ENCODE results near the gene EXOC4. TPM values are rescaled to one million over a fixed set of nuclear protein-coding genes. Genes with fewer than 3 reads are reported as not detected.

EXOC4 gene
- total RNA-seq, 4 donors from 2014 or later = 82.4 to 204 (median 128) TPM

DNA sequence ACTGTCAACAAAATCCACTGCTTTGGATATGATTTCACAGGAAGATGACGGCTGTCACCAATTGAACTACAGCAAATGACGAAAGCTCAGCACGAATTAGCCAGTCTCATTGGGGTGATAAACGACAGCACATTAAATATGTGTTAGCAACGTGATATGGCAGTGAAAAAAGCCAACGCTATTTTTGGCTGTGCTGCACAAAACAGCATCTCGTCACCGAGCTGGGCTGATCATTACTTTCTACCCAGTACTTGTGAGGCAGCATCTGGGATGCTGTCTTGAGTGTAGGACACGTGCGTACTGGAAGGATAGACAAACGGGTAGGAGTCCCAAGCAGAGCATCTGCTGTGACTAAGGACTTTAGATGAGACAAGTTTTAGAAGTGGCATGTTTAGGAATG is 138.3 kb downstream of the EXOC4 start:
- no peak overlapping the region for H3K27ac ChIP-seq
- no peak for DNase-seq
- H3K4me1 ChIP-seq = no peaks in the 10 kb centered on the region
- H3K9me3 ChIP-seq = no peaks in the 10 kb centered on the region
- H3K4me3 ChIP-seq = no peak overlapping the region
- 95 to 97% methylated on average over 10 to 11 of the region's 11 CpGs for WGBS, 2 donors (ENCODE audit: low coverage in 1 of 2)
- intact Hi-C loops (cut with DNase I; ENCODE audit: low total_unique reads) = no loop called here
- in situ Hi-C loops (cut with MboI; ENCODE audit: low pct_ligation_motif_present in 1 of 4, low pct_unique_long_range_greater_than_20kb in 1 of 4, low sequenced_read_pairs in 3 of 4) = no loop called here
- H3K36me3 ChIP-seq = no peaks in the 10 kb centered on the region
- no peaks in the 10 kb centered on the region for H3K27me3 ChIP-seq
- TF ChIP-seq, protein P1, sequence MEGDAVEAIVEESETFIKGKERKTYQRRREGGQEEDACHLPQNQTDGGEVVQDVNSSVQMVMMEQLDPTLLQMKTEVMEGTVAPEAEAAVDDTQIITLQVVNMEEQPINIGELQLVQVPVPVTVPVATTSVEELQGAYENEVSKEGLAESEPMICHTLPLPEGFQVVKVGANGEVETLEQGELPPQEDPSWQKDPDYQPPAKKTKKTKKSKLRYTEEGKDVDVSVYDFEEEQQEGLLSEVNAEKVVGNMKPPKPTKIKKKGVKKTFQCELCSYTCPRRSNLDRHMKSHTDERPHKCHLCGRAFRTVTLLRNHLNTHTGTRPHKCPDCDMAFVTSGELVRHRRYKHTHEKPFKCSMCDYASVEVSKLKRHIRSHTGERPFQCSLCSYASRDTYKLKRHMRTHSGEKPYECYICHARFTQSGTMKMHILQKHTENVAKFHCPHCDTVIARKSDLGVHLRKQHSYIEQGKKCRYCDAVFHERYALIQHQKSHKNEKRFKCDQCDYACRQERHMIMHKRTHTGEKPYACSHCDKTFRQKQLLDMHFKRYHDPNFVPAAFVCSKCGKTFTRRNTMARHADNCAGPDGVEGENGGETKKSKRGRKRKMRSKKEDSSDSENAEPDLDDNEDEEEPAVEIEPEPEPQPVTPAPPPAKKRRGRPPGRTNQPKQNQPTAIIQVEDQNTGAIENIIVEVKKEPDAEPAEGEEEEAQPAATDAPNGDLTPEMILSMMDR (IDR thresholded peaks at IDR 0.05) = no peak
- TF ChIP-seq EP300 (IDR thresholded peaks at IDR 0.05; ENCODE audit: low read depth) (no peak), POLR2AphosphoS5 (IDR thresholded peaks at IDR 0.05) (no peak), POLR2A (IDR thresholded peaks at IDR 0.05) (no peak)

DNA sequence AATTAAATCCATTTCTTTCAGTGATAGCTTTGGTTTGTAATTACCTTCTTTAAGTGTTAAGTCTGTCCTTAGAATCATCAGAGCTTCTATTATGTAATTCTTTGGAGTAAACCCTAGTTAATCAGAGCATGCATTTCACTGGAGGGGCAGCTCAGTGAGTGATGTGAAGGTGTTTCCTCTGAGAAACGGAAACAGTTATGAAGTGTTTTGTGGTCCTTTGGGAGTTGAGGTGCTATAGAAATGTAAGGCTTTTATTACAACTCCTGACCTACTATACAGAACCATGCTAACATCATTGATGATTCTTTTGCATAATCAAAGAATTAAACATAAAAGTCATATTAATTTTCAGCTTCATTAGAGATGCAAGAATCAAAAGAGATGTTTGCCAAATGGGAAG is 141.5 kb downstream of the EXOC4 start:
- no peaks in the 10 kb centered on the region for H3K4me1 ChIP-seq
- no peak for DNase-seq
- intact Hi-C loops (cut with DNase I; ENCODE audit: low total_unique reads) = no loop called here
- 63 to 79% methylated on average over 1 of the region's 1 CpG for WGBS, 2 donors (ENCODE audit: low coverage in 1 of 2)
- no peaks in the 10 kb centered on the region for H3K27me3 ChIP-seq
- no peaks in the 10 kb centered on the region for H3K9me3 ChIP-seq
- no peak overlapping the region for H3K4me3 ChIP-seq
- H3K36me3 ChIP-seq = no peaks in the 10 kb centered on the region
- H3K27ac ChIP-seq = no peak overlapping the region
- TF ChIP-seq POLR2AphosphoS5 (IDR thresholded peaks at IDR 0.05) = no peak
- in situ Hi-C loops (cut with MboI; ENCODE audit: low pct_ligation_motif_present in 1 of 4, low pct_unique_long_range_greater_than_20kb in 1 of 4, low sequenced_read_pairs in 3 of 4) = no loop called here

DNA sequence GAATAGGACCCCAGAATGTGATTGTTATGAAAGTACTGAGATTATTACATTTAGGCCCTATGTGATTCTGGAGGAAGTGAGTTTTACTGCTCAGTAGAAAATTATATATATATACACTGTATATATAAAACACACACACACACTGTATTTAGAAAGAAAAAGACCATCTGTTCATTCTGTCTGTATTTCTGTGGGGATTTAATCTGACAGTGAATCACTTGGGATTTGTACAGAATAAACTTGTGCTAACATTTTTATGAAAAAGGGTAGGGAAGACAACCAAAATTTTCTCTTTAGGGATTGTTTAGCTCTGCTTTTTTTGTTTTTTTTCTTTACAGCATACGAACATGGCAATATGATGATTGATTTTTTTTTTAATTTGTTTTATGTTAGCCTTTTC is 142.7 kb downstream of the EXOC4 start:
- Histone ChIP-seq H3K9me3 (no peaks in the 10 kb centered on the region), H3K4me3 (no peak overlapping the region), H3K36me3 (no peaks in the 10 kb centered on the region), H3K4me1 (peaks cover 0 to under 1% (median 0%) of the 10 kb centered on the region in 4 donors), H3K27ac (no peak overlapping the region), H3K27me3 (no peaks in the 10 kb centered on the region)
- DNase-seq = no peak
- in situ Hi-C loops (cut with MboI; ENCODE audit: low pct_ligation_motif_present in 1 of 4, low pct_unique_long_range_greater_than_20kb in 1 of 4, low sequenced_read_pairs in 3 of 4) (no loop called here), intact Hi-C loops (cut with DNase I; ENCODE audit: low total_unique reads) (loop anchor here (1.0 kb wide), 1 partner anchor 27 kb away; no protein-coding TSS in a partner anchor)
- WGBS, 2 donors (ENCODE audit: low coverage in 1 of 2) = 67 to 75% methylated on average over 1 of the region's 1 CpG
- TF ChIP-seq EP300 (IDR thresholded peaks at IDR 0.05; ENCODE audit: low read depth) = no peak
- TF ChIP-seq, protein P1 (IDR thresholded peaks at IDR 0.05) = no peak
- TF ChIP-seq POLR2A (IDR thresholded peaks at IDR 0.05) = no peak
- TF ChIP-seq POLR2AphosphoS5 (IDR thresholded peaks at IDR 0.05) = no peak

DNA sequence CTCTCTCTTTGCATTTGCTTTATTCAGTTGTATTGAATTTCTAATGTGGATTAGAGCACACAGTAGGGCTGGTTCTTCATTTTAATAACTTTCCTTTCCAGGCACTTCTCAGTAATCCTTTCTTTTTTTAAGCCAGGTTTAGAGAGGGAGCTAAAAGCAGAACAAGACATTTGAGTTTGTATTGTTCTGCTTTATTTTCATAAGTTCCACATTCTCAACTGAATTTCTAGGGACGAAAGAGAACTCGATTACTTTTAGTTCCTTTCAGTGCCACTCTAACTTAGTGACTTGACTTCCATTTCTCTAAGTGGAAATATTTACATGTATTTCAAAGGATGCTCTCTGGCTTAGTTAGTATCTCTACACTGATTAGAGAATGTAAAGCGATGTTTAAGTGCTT is 145.6 kb downstream of the EXOC4 start:
- intact Hi-C loops (cut with DNase I; ENCODE audit: low total_unique reads) (no loop called here), in situ Hi-C loops (cut with MboI; ENCODE audit: low pct_ligation_motif_present in 1 of 4, low pct_unique_long_range_greater_than_20kb in 1 of 4, low sequenced_read_pairs in 3 of 4) (no loop called here)
- H3K36me3 ChIP-seq = no peaks in the 10 kb centered on the region
- TF ChIP-seq POLR2AphosphoS5 (IDR thresholded peaks at IDR 0.05) (no peak), EP300 (IDR thresholded peaks at IDR 0.05; ENCODE audit: low read depth) (no peak), POLR2A (IDR thresholded peaks at IDR 0.05) (no peak)
- TF ChIP-seq, protein P1 (IDR thresholded peaks at IDR 0.05) = no peak
- no peak overlapping the region for H3K27ac ChIP-seq
- DNase-seq = no peak
- H3K27me3 ChIP-seq = no peaks in the 10 kb centered on the region
- no peak overlapping the region for H3K4me3 ChIP-seq
- 93 to 100% methylated on average over 3 of the region's 3 CpGs for WGBS, 2 donors (ENCODE audit: low coverage in 1 of 2)
- H3K9me3 ChIP-seq = no peaks in the 10 kb centered on the region
- peaks cover 0 to 9% (median 0%) of the 10 kb centered on the region in 4 donors for H3K4me1 ChIP-seq

DNA sequence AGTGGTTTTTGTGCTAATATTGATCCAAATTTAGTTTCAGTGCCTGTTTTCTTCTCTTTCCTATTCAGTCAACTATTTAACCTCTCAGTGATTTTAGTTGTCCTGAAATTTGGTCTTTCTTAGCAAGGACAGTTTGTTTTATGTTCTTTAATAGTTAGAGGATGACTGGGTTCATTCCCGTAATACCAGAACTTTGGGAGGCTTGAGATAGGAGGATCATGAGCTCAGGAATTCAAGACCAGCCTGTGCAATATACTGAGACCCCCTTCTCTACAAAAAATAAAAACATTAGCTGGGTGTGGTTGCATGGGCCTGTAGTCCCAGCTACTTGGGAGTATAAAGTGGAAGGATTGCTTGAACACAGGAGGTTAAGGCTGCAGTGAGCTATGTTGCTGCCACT is 148.3 kb downstream of the EXOC4 start:
- H3K4me3 ChIP-seq = no peak overlapping the region
- TF ChIP-seq POLR2AphosphoS5 (IDR thresholded peaks at IDR 0.05) (no peak), POLR2A (IDR thresholded peaks at IDR 0.05) (no peak), EP300 (IDR thresholded peaks at IDR 0.05; ENCODE audit: low read depth) (no peak)
- TF ChIP-seq, protein P1 (IDR thresholded peaks at IDR 0.05) = no peak
- no peak for DNase-seq
- in situ Hi-C loops (cut with MboI; ENCODE audit: low pct_ligation_motif_present in 1 of 4, low pct_unique_long_range_greater_than_20kb in 1 of 4, low sequenced_read_pairs in 3 of 4) = no loop called here
- no peaks in the 10 kb centered on the region for H3K36me3 ChIP-seq
- H3K27ac ChIP-seq = no peak overlapping the region
- no peaks in the 10 kb centered on the region for H3K27me3 ChIP-seq
- 96 to 100% methylated on average over 1 of the region's 1 CpG for WGBS, 2 donors (ENCODE audit: low coverage in 1 of 2)
- intact Hi-C loops (cut with DNase I; ENCODE audit: low total_unique reads) = no loop called here
- H3K9me3 ChIP-seq = no peaks in the 10 kb centered on the region
- peaks cover 0 to 9% (median 0%) of the 10 kb centered on the region in 4 donors for H3K4me1 ChIP-seq

Data from transverse colon (tissue), 4 donors.